ENCODE results near the gene DPEP1. TPM values are rescaled to one million over a fixed set of nuclear protein-coding genes. Genes with fewer than 3 reads are reported as not detected.

Gene DPEP1
- total RNA-seq, 2 donors from 2014 or later = 0.88 to 3.2 TPM

GRCh38 chr16:89565506-89566372, 47.7 kb upstream of the DPEP1 start:
- 65 to 76% methylated on average over 28 to 46 of the region's 46 CpGs for WGBS, 2 experiments (ENCODE audit: insufficient coverage in 1 of 2, insufficient read length in 1 of 2)
- Histone ChIP-seq H3K4me1 (ENCODE audit: control insufficient read depth, insufficient read depth, low read length) (peaks cover 14% of the 10 kb centered on the region), H3K27ac (ENCODE audit: low read depth, low read length) (no peak overlapping the region), H3K4me3 (ENCODE audit: low read length) (no peak overlapping the region), H3K9me3 (ENCODE audit: control insufficient read depth, low read length) (no peaks in the 10 kb centered on the region), H3K36me3 (ENCODE audit: control insufficient read depth, insufficient read depth, low read length) (peaks cover 41% of the 10 kb centered on the region), H3K27me3 (ENCODE audit: control insufficient read depth, insufficient read depth, low read length, poor library complexity, severe bottlenecking) (no peaks in the 10 kb centered on the region), H3K9ac (ENCODE audit: extremely low read depth, low read length, poor library complexity, severe bottlenecking) (no peak overlapping the region)
- DNase-seq = peak; percentile 93
- Mint-ChIP-seq H3K36me3 (ENCODE audit: low read depth) (peaks cover 35% of the 10 kb centered on the region), H3K27ac (peak overlapping the region; percentile 79), H3K4me1 (peaks cover 53% of the 10 kb centered on the region), H3K4me3 (peak overlapping the region; percentile 94), H3K9me3 (no peaks in the 10 kb centered on the region), H3K27me3 (ENCODE audit: insufficient read depth) (peaks cover 13% of the 10 kb centered on the region)
- TF ChIP-seq CTCF (conservative IDR thresholded peaks at IDR 0.05) = peak; percentile 90

DNA sequence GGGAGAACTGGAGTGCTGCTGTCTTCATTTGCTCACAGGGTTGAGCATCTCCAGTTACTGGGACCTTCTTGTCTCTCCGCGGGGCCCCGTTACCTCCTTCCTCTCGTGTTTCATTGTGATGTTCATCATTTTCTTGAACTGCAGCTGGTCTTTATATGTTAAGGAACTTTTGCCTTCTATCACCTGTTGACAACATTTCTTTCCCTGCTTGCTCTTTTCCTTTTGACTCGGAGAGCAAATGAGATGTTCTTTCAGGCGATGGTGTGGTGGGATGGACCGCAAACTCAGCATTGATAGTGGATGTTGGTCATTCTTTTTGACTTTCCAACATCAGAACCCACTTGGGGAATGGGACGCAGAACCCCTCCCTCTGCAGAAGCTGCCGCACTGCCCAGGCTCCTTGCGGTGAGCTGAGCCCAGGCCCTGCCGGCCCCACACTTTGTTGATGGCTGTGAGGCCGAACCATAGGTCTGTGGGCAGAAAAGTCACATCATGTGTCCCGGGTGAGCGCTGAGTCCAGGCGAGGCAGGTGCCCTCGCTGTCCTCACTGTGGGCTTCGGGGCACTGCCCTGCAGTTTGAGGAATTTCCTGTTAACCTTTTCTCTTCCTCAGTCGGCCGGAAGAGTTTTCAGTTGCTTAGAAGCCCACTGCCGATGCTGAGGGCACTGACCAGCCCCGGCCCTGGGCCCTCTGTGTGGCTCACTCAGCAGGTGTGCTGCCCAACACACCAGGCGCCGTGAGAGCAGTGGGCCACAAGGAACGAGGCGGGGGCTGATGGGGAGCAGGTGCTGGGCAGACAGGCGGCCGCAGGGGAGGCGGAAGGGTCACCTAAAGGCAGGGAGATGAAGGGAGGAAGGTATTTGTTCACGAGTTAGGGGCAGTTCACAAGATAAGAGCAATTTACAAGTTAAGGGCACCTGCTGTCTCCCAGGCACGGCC, 45.5 kb upstream of the DPEP1 start:
- Mint-ChIP-seq H3K9me3 (no peaks in the 10 kb centered on the region), H3K27me3 (ENCODE audit: insufficient read depth) (peaks cover 25% of the 10 kb centered on the region), H3K4me3 (no peak overlapping the region), H3K4me1 (peaks cover 40% of the 10 kb centered on the region), H3K36me3 (ENCODE audit: low read depth) (peaks cover 18% of the 10 kb centered on the region), H3K27ac (no peak overlapping the region)
- 86 to 87% methylated on average over 22 to 29 of the region's 30 CpGs for WGBS, 2 experiments (ENCODE audit: insufficient coverage in 1 of 2, insufficient read length in 1 of 2)
- Histone ChIP-seq H3K27ac (ENCODE audit: low read depth, low read length) (no peak overlapping the region), H3K9me3 (ENCODE audit: control insufficient read depth, low read length) (no peaks in the 10 kb centered on the region), H3K27me3 (ENCODE audit: control insufficient read depth, insufficient read depth, low read length, poor library complexity, severe bottlenecking) (no peaks in the 10 kb centered on the region), H3K36me3 (ENCODE audit: control insufficient read depth, insufficient read depth, low read length) (peaks cover 21% of the 10 kb centered on the region), H3K4me1 (ENCODE audit: control insufficient read depth, insufficient read depth, low read length) (peaks cover 19% of the 10 kb centered on the region), H3K9ac (ENCODE audit: extremely low read depth, low read length, poor library complexity, severe bottlenecking) (no peak overlapping the region), H3K4me3 (ENCODE audit: low read length) (no peak overlapping the region)
- TF ChIP-seq CTCF (conservative IDR thresholded peaks at IDR 0.05) = no peak
- peak; percentile 51 for DNase-seq

GRCh38 chr16:89569506-89570341, 43.7 kb upstream of the DPEP1 start:
- no peak for TF ChIP-seq CTCF (conservative IDR thresholded peaks at IDR 0.05)
- H3K4me3 ChIP-seq (ENCODE audit: low read length) = no peak overlapping the region
- Mint-ChIP-seq H3K4me1 (peaks cover 25% of the 10 kb centered on the region), H3K27me3 (ENCODE audit: insufficient read depth) (peaks cover 37% of the 10 kb centered on the region), H3K4me3 (no peak overlapping the region), H3K9me3 (no peaks in the 10 kb centered on the region), H3K27ac (no peak overlapping the region), H3K36me3 (ENCODE audit: low read depth) (no peaks in the 10 kb centered on the region)
- peaks cover under 1% of the 10 kb centered on the region for H3K27me3 ChIP-seq (ENCODE audit: control insufficient read depth, insufficient read depth, low read length, poor library complexity, severe bottlenecking)
- H3K4me1 ChIP-seq (ENCODE audit: control insufficient read depth, insufficient read depth, low read length) = peaks cover 15% of the 10 kb centered on the region
- no peak overlapping the region for H3K9ac ChIP-seq (ENCODE audit: extremely low read depth, low read length, poor library complexity, severe bottlenecking)
- no peak overlapping the region for H3K27ac ChIP-seq (ENCODE audit: low read depth, low read length)
- WGBS, 2 experiments (ENCODE audit: insufficient coverage in 1 of 2, insufficient read length in 1 of 2) = 81 to 90% methylated on average over 18 to 23 of the region's 23 CpGs
- H3K36me3 ChIP-seq (ENCODE audit: control insufficient read depth, insufficient read depth, low read length) = peaks cover 3% of the 10 kb centered on the region
- H3K9me3 ChIP-seq (ENCODE audit: control insufficient read depth, low read length) = no peaks in the 10 kb centered on the region
- no peak for DNase-seq
